Activated T-cell treated with anti-CD3 and anti-CD28 coated beads, Interleukin-2, amount 50 U/mL, for 24 hours (primary cell): ENCODE measurements around the gene PLA2G4D.
"Not testable (repeated sequence)": the region's sequence is repeated elsewhere in the genome, so short reads cannot be mapped to it uniquely, and the experiment has no call there.

Source experiments
- DNase-seq: peaks from one replicate; pipeline ENCODE4 v3.0.0-alpha.2; 2020
- H3K27ac Mint-ChIP-seq: 2 replicates; pipeline ENCODE4 v1.8.0; 2020; ENCODE audit warnings: mild to moderate bottlenecking, mixed read lengths
- H3K27me3 Mint-ChIP-seq: 2 replicates; pipeline ENCODE4 v1.8.0; 2020; ENCODE audit warnings: mixed read lengths
- H3K36me3 Mint-ChIP-seq: 2 replicates; pipeline ENCODE4 v1.8.0; 2020; ENCODE audit warnings: low read depth, mixed read lengths
- H3K4me1 Mint-ChIP-seq: 2 replicates; pipeline ENCODE4 v1.8.0; 2020; ENCODE audit warnings: low read depth, mixed read lengths
- H3K4me3 Mint-ChIP-seq: 2 replicates; pipeline ENCODE4 v1.8.0; 2020; ENCODE audit warnings: mild to moderate bottlenecking, moderate library complexity, mixed read lengths
- H3K9me3 Mint-ChIP-seq: 2 replicates; pipeline ENCODE4 v1.8.0; 2020; ENCODE audit warnings: mixed read lengths

PLA2G4D gene

DNA sequence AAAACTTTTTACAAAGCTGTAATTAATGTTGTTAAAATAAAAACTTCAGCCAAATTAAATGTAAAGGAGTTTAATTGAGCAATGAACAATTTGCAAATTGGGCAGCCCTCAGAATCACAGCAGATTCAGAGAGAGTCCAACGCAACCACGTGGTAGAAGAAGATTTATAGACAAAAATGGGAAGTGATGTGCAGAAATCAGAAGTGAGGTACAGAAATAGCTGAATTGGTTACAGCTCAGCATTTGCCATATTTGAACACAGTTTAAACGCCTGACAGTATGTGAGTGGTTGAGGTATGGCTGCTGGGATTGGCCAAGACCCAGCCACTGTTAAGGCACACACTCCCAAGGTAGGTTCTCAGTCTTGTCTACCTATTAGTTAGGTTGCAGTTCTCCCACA lies 14.4 kb upstream of the PLA2G4D start:
- Mint-ChIP-seq H3K4me1 (peaks cover 23% of the 10 kb centered on the region), H3K27ac (no peak overlapping the region), H3K36me3 (no peaks in the 10 kb centered on the region), H3K4me3 (no peak overlapping the region), H3K9me3 (no peaks in the 10 kb centered on the region), H3K27me3 (peaks cover 38% of the 10 kb centered on the region)
- DNase-seq = no peak

DNA sequence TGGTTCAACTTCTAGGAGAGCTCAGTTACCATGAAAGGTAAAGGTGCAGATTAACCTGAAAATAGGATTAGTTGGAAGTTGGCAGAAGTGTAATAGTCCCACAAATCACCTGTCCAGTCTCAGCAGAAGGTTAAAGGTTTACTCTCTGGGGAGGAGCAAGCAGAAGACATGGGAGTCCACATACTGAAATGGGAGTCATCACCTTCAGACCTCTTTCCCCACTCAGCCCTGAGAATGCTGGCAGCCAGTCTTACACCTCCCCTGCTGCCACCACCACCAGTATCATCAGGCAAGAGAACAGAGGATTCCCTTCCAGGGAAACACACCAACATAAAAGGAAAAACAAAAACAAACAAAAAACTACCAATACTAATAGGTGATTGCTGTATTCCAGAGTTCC lies 13.8 kb upstream of the PLA2G4D start:
- Mint-ChIP-seq H3K4me1 (peaks cover 23% of the 10 kb centered on the region), H3K27ac (no peak overlapping the region), H3K27me3 (peaks cover 38% of the 10 kb centered on the region), H3K36me3 (no peaks in the 10 kb centered on the region), H3K4me3 (no peak overlapping the region), H3K9me3 (no peaks in the 10 kb centered on the region)
- DNase-seq = no peak

DNA sequence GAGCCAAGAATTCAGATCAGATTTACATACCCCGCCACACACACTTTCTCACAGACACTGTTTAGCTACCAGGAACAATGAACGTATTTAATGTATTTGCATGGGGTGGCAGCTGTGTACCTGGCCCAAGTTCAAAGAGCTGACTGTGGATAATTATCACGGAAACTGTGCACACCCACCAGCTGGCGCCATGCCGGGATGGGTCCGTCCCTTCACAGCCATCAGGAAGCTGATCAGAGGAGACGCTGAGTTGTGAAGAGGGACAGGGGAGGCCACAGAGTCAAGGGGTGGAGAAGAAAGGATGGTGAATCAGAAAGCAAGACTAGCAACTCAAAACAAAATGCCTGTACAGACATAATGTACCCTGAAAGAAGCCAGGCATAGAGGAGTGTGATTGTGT lies 13.1 kb upstream of the PLA2G4D start:
- Mint-ChIP-seq H3K36me3 (no peaks in the 10 kb centered on the region), H3K9me3 (no peaks in the 10 kb centered on the region), H3K27me3 (peaks cover 35% of the 10 kb centered on the region), H3K4me1 (peaks cover 25% of the 10 kb centered on the region), H3K4me3 (peak overlapping the region; percentile 12), H3K27ac (peak overlapping the region; percentile 83)
- DNase-seq = peak; percentile 65

DNA sequence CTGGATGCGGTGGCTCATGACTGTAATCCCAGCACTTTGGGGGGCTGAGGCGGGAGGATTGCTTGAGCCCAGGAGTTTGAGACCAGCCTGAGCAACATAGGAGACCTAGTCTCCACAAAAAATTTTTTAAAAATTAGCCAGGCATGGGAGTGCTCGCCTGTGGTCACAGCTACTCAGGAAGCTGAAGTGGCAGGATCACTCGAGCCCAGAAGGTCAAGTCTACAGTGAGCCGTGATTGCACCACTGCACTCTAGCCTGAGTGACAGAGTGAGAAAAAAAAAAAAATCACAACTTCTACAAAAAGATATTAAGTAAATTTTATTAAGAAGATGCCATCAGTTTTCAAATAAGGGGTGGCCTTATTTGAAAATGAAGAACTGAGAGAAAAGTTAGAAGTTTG lies 11.9 kb upstream of the PLA2G4D start:
- H3K27me3 Mint-ChIP-seq = peaks cover 33% of the 10 kb centered on the region
- H3K36me3 Mint-ChIP-seq = no peaks in the 10 kb centered on the region
- H3K27ac Mint-ChIP-seq = no peak overlapping the region
- no peak overlapping the region for H3K4me3 Mint-ChIP-seq
- DNase-seq = no peak
- no peaks in the 10 kb centered on the region for H3K9me3 Mint-ChIP-seq
- H3K4me1 Mint-ChIP-seq = peaks cover 22% of the 10 kb centered on the region

DNA sequence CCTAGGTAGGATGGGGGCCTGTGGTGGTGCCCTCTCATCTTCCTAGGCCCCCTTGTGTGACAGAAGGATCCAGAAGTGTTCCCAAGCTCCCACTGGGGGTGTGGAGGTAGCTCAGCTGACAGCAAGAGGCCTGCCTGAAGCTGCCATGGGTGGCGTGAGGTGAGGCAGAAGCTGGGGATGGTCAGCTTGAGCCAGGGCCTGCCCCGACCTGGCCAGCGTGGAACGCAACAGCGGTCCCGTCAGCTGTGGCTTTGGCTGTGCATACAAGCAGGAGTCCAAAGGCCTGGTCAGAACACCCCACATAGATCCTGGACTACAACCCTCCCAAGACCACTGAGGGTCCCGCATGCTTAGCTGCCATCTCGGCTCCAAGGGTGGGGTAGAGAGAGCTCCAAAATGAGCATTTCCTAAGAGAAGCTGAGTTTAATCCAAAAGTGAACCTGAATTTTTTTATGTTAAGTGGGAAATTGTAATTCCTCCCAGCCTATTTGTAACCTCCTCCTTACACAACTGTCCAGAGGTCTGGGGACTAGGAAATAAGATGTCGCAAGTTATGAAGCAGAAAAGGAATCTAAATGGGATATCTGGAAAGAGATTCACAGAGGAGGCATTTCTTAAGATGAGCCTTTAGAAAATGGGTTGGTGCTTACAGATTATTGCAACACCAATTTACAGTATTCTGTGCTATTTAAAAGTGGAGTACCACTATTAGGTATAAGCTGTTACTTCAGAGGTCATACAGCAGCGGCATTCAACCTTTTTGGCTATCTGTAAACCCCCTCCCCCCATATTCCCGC lies 9.9 kb upstream of the PLA2G4D start:
- DNase-seq = no peak
- Mint-ChIP-seq H3K4me1 (peaks cover 17% of the 10 kb centered on the region), H3K36me3 (no peaks in the 10 kb centered on the region), H3K4me3 (no peak overlapping the region), H3K27me3 (peaks cover 26% of the 10 kb centered on the region), H3K27ac (no peak overlapping the region), H3K9me3 (no peaks in the 10 kb centered on the region)

DNA sequence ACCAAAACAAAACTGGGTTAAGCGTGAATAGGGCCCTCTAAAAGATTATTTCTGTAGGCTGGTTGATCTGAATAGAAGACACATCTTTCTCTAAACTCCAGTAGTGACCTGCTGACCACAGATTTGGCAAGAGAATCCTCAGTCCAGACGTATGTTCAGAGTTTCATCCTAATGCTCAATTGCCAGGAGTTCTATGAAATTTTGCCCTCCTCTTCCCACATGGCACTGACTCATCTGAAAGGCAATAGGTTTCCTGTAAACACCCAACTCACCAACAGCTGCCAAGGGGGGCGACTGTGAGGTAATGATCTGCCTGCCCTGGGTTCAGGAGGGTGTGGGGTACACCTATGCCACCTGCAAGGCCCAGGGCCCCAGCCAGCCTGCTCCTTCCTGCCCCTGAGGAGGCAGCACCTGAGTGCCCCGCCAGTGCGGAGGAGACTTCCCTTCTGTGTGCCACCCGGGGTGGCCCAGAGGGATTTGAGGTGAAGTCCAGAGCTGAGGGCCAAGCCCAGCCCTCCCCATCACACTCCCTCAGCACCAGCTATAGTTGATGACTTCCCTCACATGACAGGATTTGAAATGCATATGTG lies 8.4 kb upstream of the PLA2G4D start:
- peaks cover 17% of the 10 kb centered on the region for H3K27me3 Mint-ChIP-seq
- no peak for DNase-seq

DNA sequence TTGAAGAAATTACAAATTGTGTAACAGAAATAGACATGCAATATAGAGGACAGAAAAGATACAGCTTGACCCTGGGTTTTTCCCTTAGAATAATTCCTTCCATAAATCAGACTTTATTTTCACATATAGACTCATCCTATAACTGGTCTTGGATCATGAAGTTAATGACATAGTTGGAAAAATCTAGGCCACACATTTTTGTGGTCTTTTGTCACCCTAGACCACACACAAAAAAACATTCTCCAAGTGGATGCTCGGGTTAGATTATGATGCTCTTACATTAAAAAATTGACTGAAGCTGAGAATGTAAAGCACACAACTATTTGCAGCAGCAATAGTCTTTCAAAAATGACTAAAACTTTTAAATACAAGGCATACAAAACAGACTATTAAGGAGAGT lies 7.5 kb upstream of the PLA2G4D start:
- no peak for DNase-seq
- Mint-ChIP-seq H3K4me3 (no peak overlapping the region), H3K9me3 (no peaks in the 10 kb centered on the region), H3K36me3 (no peaks in the 10 kb centered on the region), H3K27ac (no peak overlapping the region), H3K27me3 (peaks cover 11% of the 10 kb centered on the region), H3K4me1 (peaks cover 3% of the 10 kb centered on the region)

More for the DNA sequence above, 8.4 kb upstream of the PLA2G4D start:
- Mint-ChIP-seq H3K9me3 (no peaks in the 10 kb centered on the region), H3K36me3 (no peaks in the 10 kb centered on the region), H3K27ac (no peak overlapping the region), H3K4me3 (no peak overlapping the region), H3K4me1 (peaks cover 9% of the 10 kb centered on the region)

DNA sequence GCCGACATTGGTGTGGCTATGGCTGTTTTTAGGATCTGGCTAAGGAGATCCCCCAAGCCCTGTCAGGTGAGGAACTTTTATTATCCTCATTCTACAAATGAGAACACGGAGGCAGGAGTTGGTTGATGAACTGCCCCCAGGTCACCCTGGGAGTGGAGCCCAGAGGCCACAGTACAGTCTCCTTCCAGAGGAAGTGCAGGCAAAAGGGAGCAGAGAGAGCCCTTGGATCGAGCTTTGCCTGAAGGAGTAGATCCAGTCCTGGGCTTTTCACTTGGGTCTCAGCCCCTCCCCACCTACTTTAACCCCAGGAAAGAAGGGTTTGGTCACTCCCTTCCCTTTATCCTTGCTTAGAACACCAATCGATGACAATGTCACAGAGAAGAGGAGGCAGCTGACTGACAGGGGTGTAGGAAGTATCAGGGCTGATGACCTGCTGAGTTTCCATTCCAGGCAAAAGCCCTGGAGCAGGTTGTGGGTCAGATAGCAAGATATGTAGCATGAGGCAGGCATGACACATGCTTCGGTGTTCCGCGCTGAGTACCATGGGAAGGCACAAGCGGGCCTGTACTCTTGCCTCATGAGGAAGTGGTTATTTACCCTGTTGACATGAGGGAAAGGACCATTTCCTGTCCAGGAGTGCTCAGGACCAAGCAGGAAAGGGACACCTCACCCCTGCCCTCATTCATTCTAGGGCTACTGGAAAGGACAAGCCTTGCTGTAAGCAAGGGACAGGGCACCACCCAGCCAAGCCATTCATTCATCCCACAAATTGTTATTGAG lies 5.8 kb upstream of the PLA2G4D start:
- H3K27ac Mint-ChIP-seq = no peak overlapping the region
- no peak for DNase-seq
- H3K36me3 Mint-ChIP-seq = no peaks in the 10 kb centered on the region
- peaks cover 3% of the 10 kb centered on the region for H3K4me1 Mint-ChIP-seq
- H3K27me3 Mint-ChIP-seq = peaks cover 5% of the 10 kb centered on the region
- no peak overlapping the region for H3K4me3 Mint-ChIP-seq
- no peaks in the 10 kb centered on the region for H3K9me3 Mint-ChIP-seq

DNA sequence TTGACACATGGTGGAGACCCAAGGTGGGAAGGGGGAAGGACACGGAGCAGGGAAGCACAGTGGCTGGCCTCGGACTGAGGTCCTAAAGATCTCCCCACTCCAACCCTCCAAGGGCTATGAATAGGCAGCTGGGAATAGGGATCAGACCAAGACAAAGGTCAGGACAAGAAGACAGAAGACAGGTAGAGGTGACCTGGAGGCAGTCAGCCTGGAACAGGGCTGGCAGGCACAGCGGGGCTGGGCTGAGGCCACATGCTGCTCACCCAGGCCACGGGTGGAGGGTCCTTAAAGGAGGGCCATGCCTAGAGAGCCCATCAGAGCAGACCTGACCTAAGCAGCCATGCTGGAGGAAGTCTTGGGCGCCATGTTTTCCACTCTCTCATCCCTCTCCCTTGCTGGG lies 2.7 kb upstream of the PLA2G4D start:
- Mint-ChIP-seq H3K27me3 (peaks cover 9% of the 10 kb centered on the region), H3K27ac (no peak overlapping the region), H3K9me3 (no peaks in the 10 kb centered on the region), H3K36me3 (no peaks in the 10 kb centered on the region), H3K4me3 (no peak overlapping the region), H3K4me1 (peaks cover 6% of the 10 kb centered on the region)
- no peak for DNase-seq

DNA sequence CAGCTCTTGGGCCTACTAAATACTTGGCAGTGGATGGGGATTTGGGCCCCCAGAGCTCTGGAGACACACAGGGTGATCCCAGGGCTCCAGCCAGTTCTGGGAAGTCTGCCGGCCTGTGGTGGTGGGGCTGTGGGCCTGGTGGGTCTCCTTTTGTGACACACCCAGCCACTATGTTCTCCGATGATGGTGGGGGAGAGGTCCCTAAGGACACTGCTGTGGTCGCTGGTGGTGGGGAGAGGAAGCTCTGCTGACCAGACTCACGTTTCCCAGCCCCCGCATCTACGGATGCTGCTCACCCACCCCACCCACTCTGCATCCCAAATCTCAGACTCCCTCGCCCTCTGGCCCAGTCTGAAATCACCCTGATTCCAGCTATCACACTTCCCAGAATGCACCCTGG lies 396 bp downstream of the PLA2G4D start:
- Mint-ChIP-seq H3K4me3 (no peak overlapping the region), H3K27ac (no peak overlapping the region), H3K4me1 (peaks cover 8% of the 10 kb centered on the region), H3K9me3 (no peaks in the 10 kb centered on the region), H3K27me3 (peaks cover 13% of the 10 kb centered on the region), H3K36me3 (no peaks in the 10 kb centered on the region)
- no peak for DNase-seq

DNA sequence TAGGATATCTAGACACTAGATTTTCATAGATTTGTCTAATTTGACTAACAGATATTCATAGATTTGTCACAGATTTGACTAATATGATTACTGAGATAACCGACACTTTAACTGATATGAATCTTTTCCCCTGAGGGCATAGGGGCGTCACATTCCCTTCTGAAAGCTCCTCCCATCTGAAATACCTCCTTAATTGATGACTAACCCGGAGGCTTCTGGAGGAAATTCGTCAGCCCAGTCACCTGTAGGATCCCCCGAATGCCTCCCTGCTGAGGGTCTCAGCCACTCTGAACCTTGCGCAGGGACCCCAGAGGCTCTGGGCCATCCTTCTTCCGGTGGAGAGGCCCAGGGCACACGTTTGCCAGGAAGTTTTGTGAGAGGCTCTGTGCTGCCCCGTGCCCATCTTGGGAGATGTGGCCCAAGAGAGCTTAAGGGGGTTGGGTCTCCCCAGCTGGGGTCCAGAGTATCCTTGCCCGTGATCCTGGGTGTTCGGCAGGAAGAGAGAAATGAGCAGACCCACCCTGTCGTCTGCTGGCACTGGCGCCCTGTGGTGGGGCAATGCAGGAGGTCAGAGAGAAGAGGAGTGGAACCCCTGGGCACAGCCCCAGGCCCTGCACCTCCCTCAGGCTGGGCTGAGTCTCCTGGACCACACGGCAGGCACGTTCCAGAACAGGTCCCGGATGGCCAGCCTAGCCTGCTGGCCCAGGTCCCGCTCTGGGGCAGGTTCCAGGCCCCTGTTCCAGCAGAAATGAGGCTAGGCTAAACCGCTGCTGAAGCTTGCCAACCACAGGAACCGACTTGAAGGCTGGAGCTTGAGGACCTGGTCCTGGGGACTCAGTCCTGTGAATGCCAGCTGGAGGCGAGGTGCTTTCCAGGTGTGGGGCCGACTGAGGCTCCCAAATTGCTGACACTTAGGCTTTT lies 1.7 kb downstream of the PLA2G4D start:
- Mint-ChIP-seq H3K4me3 (no peak overlapping the region), H3K4me1 (peaks cover 8% of the 10 kb centered on the region), H3K9me3 (no peaks in the 10 kb centered on the region), H3K36me3 (no peaks in the 10 kb centered on the region), H3K27me3 (peaks cover 9% of the 10 kb centered on the region), H3K27ac (no peak overlapping the region)
- DNase-seq = no peak

DNA sequence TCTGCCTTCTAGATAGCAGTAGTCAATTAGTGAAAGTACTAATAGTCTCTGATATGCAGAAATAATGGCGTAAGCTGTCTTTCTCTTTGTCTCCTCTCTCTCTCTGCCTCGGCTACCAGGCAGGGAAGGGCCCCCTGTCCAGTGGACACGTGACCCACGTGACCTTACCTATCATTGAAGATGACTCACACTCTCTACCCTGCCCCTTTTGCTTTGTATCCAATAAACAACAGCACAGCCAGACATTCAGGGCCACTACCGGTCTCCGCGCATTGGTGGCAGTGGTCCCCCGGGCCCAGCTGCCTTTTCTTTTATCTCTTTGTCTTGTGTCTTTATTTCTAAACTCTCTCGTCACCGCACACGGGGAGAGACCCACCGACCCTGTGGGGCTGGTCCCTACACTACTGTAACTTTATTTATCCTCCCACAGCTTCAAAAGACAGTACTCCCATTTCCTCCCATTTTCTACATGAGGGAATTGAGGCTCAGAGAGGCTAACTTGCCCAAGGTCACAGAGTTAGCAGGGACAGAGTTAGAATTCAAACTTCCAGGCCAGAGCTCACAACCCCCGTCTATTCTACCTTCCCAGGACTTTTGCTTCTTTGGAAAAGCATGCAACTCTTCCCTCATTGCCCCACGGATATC lies 2.5 kb downstream of the PLA2G4D start:
- DNase-seq, H3K36me3 Mint-ChIP-seq, H3K4me3 Mint-ChIP-seq, H3K4me1 Mint-ChIP-seq, H3K27ac Mint-ChIP-seq, H3K27me3 Mint-ChIP-seq, H3K9me3 Mint-ChIP-seq: not testable (repeated sequence)

DNA sequence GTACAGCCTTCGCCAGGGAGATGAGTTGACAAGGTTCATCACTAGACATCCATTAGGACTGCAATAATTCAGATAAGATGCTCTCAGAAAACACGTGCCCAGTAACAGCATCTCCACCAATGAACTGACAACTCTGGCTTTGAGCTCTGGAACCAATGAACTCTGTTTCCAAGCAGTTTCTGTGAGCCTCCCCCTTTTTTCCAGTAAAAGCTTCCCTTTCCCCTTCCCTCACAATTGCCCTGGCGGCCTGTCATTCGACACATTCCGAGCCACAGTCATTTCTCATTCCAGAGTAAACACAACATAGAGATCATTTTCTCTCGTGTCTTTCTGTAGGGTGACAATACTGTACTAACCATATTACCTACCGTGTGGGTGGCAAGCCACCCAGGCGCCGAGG lies 3.6 kb downstream of the PLA2G4D start:
- Mint-ChIP-seq H3K4me3 (no peak overlapping the region), H3K4me1 (peaks cover 8% of the 10 kb centered on the region)
- no peak for DNase-seq

DNA sequence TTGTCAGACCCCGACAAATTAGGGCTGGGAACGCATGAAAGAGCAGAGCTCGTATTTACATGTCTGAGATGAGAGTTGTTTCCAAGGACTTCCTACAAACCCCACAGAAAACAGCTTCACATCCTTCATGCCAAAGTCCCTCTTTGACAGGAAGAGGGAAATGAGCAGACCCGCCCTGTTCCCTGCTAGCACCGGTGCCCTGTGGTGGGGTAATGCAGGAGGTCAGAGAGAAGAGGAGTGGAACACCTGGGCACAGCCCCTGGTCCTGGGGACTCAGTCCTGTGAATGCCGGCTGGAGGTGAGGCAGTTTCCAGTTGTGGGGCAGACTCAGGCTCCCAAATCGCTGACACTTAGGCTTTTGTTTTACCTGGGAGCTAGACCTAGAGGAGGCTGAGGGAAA lies 4.0 kb downstream of the PLA2G4D start:
- H3K27me3 Mint-ChIP-seq = peaks cover 9% of the 10 kb centered on the region
- DNase-seq = no peak
- H3K9me3 Mint-ChIP-seq = no peaks in the 10 kb centered on the region
- H3K27ac Mint-ChIP-seq = no peak overlapping the region
- H3K4me1 Mint-ChIP-seq = peaks cover 8% of the 10 kb centered on the region
- H3K36me3 Mint-ChIP-seq = no peaks in the 10 kb centered on the region
- no peak overlapping the region for H3K4me3 Mint-ChIP-seq

More for the DNA sequence above, 3.6 kb downstream of the PLA2G4D start:
- Mint-ChIP-seq H3K27ac (no peak overlapping the region), H3K27me3 (peaks cover 9% of the 10 kb centered on the region), H3K36me3 (no peaks in the 10 kb centered on the region), H3K9me3 (no peaks in the 10 kb centered on the region)
